ENCODE measurements around the gene SMTNL1. TPM values are rescaled to one million over a fixed set of nuclear protein-coding genes. Genes with fewer than 3 reads are reported as not detected.
A peak's percentile ranks its signal among the peaks of the same experiment; 100 is the strongest.
"Not testable (repeated sequence)": the region's sequence is repeated elsewhere in the genome, so short reads cannot be mapped to it uniquely, and the experiment has no call there.

Gene SMTNL1
- polyA plus RNA-seq, 10 donors = 78.8 to 282 (median 173) TPM

GRCh38 chr11:57506522-57506921 is 30.9 kb upstream of the SMTNL1 start:
- no peak for DNase-seq

GRCh38 chr11:57508341-57509170 is 28.8 kb upstream of the SMTNL1 start:
- DNase-seq = no peak

GRCh38 chr11:57511741-57512430 is 25.5 kb upstream of the SMTNL1 start:
- no peak for DNase-seq

DNA sequence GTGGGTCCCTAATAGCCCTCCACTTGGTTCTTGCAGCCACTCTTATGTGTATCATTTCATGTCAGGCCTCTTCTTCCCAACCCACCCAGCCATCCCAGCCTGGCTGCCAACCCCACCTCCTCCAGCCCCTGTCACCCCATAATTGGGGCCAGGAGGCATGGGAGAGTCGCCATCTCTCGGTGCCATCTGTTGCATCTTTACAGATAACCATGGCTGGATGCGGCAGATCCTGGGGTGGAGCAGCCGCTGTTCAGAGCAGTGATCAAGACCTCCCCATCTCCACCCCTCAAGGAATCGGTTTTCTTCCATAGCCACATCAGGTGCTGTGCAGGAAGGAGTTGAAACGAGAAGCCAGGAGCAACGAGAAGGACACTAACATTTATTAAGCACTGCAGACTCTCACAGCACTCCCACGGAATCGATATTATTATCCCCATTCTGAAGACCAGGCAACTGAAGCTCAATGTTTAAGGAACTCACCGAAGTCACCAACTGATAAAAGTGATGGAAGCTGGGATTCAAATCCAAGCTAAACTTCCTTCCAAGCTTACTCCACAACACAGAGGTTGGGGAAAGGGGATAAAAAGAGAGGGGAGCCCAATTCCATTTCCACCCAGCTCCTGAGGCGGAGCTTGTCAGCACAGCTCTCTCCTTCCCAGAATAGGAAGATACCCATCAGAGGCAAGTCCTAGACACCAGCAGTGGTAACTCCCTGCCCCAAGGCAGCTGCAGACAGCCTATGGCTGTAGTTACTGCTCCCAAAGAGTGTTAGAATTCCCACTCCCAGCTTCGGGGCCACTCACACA is 24.5 kb upstream of the SMTNL1 start:
- DNase-seq = no peak

- no peak for DNase-seq
These were observed 24.0 kb upstream of the SMTNL1 start for GRCh38 chr11:57513452-57513795.

GRCh38 chr11:57513911-57514537 is 23.4 kb upstream of the SMTNL1 start:
- DNase-seq = peak in 1 of 3 donors; percentile 53

- DNase-seq = peak in 1 of 3 donors; percentile 60
These were observed 22.7 kb upstream of the SMTNL1 start for GRCh38 chr11:57514538-57515331.

- peak in 2 of 3 donors; percentile 63 to 88 for DNase-seq
These were observed 21.9 kb upstream of the SMTNL1 start, which contains the start of gene SLC43A1 for GRCh38 chr11:57515332-57516060. TSS of gene SLC43A1 (minus strand) at chr11:57515702. CDS start at chr11:57514111, 1,591 bp downstream.

- DNase-seq = no peak
These were observed 21.3 kb upstream of the SMTNL1 start for GRCh38 chr11:57516061-57516443.

DNA sequence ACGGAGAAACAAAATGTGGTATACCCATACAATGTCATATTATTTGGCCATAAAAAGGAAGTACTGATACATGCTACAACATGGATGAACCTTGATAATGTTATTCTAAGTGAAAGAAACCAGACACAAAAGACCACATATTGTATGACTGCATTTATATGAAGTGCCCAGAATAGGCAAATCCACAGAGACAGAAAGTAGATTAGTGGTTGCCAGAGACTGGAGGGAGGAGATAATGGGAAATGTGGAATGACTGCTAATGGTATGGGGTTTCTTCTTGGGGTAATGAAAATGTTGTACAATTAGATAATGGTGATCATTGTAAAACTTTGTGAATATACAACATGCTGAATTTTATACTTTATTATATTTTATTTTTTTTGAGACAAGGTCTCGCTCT is 16.3 kb upstream of the SMTNL1 start:
- no peak for DNase-seq

GRCh38 chr11:57523419-57523818 is 14.0 kb upstream of the SMTNL1 start:
- DNase-seq = no peak

DNA sequence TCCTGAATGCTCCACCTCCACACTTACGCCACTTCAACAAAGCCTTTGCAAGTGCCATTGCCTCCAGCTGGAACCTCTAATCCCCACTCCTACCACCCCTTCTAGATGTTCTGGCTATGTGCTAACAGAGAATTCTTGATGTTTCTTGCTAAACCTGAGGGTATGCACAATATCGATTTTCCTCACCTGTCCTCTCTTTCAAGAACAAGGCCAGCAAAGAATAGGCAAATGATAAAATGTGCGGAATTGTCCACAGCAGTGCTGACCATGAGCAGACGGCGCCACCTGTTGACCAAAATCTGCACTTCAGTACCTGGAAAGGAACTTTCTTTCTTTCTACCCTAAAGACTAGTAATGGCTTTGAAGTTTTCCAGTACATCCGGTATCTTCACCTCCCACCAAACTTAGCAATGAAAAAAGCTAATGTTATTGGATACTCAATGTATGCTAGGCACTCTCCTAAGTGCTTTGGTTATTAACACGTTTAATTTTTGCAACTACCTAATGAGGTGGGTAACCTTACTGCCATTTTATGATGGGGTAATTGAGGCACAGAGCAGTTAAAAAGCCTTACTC is 10.3 kb upstream of the SMTNL1 start:
- DNase-seq = peak; percentile 41 to 78 (median 73)

- DNase-seq = no peak
These were observed 8.4 kb upstream of the SMTNL1 start for GRCh38 chr11:57529012-57529411.

- DNase-seq = no peak
These were observed 7.2 kb upstream of the SMTNL1 start for GRCh38 chr11:57530215-57530595.

DNA sequence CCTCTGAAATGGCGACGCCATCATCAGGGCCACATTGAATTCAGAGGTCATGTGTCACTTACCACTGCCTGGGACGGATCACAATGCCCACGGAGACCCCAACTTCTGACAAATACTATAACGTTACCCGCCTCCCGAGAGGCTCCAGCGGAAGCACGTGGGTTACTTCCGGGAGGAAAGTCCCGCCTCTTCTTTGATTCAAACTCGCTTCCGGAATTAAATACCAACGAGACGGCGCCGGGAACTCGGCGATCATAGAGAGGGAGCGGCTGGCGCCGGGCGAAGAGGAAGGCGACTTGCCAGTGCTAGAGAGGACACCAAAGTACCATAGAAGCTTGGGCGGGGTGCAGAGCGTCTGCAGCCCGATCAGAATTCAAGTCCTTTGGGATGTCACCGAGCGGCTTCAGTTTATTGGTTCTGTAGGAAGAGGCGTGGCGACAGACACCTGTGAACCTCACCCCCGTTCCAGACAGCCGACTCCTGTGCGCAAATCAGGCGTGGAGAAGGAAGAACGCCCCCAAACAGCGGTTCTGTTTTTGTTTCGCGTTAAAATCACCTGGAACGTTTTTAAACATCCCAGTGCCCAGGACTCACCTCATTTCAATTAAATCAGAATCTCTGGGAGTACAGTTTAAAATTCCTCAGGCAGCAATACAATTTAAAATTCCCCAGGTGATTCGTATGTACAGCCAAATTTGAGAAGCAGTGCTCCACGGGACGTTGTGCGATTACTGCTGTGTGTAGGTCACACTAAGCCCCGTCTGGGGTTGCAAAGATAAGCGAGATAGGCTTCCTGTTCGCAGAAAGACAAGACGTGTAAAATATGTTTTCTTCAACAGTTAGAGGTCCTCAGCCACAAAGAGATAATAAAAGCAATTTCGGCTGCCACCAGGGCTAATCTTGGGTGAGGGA is 6.5 kb upstream of the SMTNL1 start, which contains the start of gene TIMM10:
Gene TIMM10 (minus strand): TSS at position 159 of the 912 bp plus-strand sequence. CDS start 565 bp downstream, outside the sequence.
- peak; percentile 93 to 97 (median 97) for DNase-seq

DNA sequence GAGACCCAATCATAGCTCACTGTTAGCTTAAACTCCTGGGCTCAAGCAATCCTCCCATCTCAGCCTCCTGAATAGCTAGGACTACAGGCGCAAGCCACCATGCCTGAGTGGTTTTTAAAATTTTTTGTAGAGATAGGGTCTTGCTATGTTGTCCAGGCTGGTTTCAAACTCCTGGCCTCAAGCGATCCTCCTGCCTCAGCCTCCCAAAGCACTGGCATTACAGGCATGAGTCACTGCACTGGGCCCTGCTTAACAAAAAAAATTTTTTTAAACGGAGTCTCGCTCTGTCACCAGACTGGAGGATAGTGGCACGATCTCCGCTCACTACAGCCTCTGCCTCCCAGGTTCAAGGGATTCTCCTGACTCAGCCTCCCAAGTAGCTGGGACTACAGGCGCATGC is 2.9 kb upstream of the SMTNL1 start:
- DNase-seq = not testable (repeated sequence)

DNA sequence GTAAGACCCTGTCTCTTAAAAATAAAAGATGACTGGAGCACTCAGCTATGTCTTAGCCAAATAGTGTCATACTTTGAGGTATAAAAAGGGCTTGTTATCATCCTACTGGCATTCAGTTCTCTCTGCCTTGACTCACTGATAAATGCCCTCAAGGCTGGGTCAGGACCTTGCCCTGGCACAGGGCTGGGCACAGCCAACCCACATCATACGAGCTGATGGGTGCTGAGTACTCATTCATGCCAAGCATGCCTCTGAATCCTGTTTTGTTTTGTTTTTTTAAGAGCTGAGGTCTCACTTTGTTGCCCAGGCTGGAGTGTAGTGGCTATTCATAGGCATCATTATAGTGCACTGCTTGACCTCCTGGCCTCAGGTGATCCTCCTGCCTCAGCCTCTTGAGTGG is 1.9 kb downstream of the SMTNL1 start:
- no peak for DNase-seq

GRCh38 chr11:57541169-57541568 is 3.8 kb downstream of the SMTNL1 start:
- DNase-seq = peak; percentile 24 to 43 (median 34)

DNA sequence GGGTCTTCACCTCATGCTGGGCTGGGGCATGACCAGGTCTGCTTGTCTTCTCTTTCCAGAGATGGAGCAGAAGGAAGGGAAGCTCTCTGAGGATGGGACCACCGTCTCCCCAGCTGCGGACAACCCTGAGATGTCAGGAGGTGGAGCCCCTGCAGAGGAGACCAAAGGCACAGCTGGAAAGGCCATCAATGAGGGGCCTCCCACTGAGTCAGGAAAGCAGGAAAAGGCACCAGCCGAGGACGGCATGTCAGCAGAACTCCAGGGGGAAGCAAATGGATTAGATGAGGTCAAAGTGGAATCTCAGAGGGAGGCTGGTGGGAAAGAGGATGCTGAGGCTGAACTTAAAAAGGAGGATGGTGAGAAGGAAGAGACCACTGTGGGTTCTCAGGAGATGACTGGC is 5.2 kb downstream of the SMTNL1 start:
- DNase-seq = no peak
